Effector CD8-positive, alpha-beta T cell (primary cell): ENCODE results near the gene ENG.
"Not testable (repeated sequence)": the region's sequence is repeated elsewhere in the genome, so short reads cannot be mapped to it uniquely, and the experiment has no call there.

Experiments
- DNase-seq: peaks from one replicate; lab custom pipeline; 2025; lab: John Stamatoyannopoulos, UW

The ENG gene

DNA sequence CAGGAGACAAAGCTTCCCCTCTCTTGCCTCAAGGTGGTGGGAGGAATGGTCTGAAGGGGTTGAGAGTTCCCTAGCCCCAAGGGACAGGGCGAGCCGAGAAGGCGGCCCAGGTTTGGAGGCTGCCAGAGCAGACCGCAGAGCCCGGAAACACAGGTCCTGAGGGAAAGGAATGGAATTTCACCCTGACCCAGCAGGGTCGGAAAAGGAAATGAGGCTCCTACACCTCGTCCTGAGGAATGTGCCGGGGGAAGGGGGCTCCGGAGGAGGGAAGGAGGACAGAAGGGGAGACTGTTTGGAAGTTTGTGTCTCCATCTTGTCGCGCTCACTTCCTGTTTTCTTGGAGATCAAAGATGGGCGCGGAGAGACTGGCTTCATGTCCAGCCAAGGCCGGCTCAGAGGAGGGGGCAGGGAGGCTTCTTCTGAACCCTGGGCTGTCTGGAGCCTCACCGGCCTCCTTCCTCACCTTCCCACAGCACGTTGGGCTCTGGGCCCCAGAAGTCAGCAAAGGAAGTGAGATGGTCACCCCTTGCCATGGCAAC is 9.6 kb downstream of the ENG start:
- no peak for DNase-seq

DNA sequence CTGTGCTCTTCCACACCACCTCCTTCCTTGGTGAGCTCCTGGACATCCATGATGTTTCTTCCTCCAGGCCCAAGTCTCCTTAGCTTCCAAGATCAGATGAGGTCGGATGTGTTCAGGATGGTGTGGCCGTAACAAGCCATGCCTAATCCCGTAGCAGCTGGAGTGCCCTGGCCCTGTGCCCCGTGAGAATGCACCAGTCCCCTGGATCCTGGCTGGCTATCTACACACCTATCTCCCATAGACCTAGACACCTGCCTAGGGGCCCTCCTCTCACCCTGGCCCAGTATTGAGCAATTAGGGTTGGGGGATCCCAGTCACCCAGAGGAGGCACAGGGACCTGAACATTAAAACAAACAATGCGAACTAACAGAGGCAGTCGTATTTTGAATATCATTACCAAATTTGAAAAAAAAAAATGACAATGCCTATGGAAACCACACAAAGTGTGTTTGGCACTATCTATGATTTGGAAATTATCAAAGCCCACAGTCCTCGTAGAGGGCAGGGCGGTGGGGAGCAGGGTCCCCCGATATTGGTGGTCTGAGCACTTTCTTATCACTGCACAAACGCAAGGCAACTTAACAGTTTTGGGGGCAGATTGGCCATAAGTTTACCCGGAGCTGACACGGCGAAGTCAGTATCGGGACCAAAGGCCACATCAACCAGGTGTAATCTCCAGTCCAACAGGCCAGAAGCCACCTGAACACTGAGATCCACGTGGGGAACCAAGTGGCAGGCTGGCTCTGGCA is 13.2 kb downstream of the ENG start:
- no peak for DNase-seq

DNA sequence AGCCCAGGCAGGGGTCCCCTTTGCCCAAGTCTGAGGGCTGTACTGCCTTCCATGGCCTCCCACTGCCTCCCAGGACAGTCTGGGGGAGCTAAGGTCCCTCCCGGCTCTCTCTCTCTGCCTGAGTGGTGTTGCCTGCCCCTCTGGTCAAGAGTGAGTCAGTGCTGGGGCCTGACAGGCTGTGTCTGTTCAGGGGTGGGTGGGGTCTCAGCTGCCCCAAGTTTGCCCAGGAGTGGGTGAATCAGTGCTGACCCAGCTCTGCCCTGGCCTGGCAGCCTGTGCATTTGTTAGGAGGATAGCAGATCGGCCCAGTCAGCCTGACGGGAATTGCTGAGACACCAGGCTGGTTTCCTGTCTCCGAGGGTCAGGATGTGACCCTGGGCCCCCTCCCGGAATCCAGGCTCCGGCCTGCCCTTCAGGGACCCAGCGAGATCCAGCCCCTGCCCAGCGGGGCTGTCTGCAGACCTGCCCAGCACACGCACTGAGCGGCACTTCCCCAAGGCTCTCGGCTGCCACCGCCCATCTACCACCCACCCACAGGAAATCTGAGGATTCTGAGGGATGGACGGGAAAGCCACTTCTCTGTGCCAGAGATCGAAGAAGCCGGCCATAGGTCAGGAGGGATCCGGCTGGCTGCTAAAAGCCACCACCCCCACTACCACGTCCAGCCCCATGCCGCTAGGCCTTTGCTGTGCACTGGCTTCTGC is 15.9 kb downstream of the ENG start:
- no peak for DNase-seq

DNA sequence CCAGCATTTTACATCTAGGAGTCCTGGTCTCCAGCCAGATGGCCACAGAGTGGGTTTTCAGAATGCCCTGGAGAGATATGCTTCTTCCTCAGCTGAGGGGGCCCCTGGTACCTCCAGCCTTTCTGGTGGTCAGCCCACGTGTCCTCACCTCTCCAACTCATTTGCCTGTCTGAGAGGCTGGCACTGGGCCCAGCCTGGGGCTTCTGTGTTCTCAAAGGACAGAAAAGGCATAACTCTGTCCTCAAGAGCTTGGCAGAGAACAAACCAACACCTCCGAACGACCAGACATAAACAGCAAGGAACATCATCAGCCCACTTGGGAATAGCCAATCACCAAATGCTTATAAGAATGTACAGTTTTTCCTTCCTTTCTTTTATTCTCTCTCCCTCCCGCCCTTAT is 17.1 kb downstream of the ENG start:
- DNase-seq = no peak

DNA sequence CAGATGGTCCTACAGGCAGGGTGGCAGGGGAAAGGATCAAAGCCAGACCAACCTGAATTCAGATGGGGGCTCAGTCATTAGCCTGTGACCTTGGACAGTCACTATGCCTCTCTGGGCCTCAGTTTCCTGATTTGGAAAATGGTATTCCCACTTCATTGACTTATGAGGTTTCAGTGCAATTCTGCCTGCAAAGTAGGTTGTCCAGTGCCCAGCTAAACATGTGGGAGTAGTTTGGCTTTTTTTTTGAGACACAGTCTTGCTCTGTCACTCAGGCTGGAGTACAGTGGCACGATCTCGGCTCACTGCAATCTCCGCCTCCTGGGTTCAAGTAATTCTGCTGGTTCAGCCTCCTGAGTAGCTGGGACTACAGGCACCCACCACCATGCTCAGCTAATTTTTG is 17.9 kb downstream of the ENG start:
- not testable (repeated sequence) for DNase-seq

DNA sequence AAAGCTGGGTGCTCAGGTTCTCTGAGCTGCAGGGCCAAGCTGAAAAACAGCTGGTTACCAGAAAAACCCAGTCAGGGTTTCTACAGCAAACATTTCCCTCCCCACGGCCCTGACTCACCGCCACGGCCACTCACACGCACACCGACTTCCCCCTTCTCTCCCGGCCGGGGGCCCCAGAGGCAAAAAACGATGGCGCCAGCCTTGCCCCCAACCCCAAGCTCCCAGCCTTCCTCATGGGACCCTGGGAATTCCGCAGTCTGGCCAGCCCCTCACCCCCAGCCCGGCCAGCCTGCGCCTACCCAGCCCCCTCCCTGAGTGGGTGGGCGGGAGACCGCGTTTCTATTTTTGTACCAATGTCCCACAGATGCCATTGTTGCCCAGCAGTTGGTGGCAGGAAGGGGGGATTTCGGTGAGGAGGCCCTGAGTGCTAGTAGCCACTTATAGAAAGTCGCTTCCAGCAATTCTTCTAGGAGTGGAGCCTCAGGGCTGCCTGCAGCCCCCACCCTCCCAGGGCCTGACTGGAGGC is 18.4 kb downstream of the ENG start:
- no peak for DNase-seq

DNA sequence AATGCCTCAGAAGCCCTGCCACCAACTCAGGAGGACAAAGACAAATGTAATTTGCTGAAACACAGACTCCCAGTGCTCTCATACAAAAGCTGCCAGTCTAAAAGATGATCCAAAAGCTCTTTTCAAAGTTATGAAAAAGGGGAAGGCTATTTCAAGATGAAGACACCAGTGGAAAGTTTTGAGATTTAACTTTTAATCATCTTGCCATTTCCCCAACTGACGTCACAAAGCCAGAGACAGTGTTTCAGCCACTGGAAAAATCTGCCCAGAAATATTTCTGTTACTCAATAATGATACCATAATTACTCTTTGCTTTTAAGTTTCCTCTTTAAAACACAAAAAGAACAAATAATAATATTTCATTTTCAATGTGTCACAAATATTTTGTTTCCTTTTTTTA is 20.9 kb downstream of the ENG start:
- DNase-seq = no peak

DNA sequence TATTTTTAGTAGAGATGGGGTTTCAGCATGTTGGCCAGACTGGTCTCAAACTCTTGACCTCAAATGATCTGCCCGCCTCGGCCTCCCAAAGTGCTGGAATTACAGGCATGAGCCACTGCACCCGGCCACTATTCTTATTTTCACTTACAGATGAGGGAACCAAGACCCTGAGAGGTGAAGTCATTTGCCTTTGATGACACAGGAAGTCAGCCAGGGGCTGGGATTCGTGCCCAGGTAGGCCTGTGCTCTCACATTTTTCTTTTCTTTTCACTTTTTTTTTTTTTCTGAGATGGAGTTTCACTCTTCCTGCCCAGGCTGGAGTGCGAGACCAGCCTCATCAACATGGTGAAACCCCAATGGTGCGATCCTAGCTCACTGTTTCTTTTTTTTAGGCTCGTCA is 22.2 kb downstream of the ENG start:
- DNase-seq = no peak

DNA sequence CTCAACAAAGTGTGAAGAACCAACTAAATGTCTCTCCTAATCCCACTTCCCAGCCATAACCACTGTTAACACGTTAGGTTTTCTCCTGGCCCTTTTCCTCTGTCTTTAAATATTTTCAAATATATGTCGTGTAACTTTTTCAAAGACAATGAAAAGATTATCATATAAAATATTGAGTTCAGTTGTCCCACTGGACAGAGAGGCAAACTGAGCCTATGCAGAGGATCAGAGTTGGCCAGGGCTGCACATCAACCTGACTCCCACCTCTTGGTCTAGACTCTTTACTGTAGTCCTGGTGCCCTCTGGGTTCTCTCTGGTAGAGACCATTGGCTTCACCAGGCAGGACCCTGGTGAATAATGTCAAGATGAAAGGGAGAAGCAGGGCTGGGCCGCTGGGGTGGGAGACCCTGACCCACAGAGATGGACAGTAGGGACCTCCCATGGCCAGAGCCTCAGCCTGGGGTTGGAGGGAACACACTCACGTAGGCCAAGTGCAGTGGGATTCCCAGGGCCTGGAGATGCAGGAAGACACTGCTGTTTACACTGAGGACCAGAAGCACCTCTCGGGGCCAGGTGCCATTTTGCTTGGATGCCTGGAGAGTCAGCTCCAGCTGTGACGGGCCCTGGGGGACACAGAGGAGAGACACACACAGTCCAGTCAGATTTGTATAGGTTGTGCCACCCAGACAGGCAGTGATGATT is 25.1 kb downstream of the ENG start:
- DNase-seq = no peak

DNA sequence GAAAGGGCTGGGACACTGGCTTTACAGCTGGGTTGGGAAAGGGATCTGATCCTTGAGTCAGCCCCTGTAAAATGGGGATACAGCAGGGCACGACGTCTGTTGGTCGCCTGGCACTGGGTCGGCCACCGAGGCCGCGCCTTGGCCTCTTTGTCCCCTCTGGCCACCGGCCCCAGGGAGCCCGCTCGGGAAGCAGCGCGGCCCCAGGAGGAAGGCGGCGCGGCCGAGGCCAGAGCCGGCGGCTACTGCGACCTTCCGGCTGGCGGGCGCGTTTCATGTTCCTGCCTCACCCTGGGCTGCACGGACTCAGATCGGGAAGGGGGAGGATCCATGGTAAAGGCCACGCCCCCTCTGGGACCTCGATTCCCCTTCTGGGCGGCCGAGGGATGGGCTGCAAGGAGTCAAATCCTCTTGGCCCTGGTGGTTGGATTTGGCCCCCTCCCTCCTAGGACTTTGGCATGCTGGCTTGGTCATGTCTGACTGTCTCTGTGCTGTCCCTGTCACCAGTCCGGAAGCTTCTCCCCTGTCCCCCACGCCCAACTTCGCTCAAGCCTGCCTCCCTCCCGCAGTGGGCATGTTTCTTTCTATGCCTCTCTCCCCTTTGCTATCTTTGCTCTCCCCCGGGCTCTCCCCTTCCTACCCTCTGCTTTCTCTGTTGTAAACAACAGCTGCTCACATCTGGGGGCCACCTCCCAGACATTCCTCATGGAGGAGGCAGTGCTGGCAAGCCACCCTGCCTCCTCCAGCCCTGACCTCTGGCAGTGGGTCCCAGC is 26.0 kb downstream of the ENG start:
- DNase-seq = no peak

DNA sequence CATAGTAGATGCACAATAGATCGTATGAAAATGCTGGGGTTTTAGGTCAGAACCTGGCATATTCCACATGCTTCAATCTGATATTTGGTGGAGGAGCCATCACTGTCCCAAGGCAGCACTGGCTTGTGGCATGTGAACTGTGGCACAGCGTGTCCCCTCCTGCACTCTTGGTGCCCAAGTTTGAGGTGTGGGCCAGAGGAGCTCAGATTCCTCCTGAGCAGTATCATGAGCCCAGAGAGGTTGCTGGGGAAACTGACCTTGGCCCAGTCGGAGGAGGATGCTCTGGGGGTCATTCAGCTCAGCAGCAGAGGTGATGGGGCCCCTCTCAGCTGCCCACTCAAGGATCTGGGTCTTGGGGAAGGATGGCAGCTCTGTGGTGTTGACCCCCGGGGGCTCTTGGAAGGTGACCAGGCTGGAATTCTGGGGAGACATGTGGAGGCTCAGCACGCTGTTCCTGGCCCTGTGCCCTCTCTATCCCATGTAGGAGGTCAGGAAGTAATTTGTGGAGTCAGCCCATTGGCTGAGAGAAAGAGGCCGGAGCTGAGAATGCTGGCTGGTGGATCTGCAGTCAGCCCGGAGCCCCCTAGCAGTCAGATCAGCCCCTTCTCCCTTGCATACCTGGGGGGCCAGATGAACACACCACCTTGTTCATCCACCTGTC is 28.1 kb downstream of the ENG start:
- no peak for DNase-seq

DNA sequence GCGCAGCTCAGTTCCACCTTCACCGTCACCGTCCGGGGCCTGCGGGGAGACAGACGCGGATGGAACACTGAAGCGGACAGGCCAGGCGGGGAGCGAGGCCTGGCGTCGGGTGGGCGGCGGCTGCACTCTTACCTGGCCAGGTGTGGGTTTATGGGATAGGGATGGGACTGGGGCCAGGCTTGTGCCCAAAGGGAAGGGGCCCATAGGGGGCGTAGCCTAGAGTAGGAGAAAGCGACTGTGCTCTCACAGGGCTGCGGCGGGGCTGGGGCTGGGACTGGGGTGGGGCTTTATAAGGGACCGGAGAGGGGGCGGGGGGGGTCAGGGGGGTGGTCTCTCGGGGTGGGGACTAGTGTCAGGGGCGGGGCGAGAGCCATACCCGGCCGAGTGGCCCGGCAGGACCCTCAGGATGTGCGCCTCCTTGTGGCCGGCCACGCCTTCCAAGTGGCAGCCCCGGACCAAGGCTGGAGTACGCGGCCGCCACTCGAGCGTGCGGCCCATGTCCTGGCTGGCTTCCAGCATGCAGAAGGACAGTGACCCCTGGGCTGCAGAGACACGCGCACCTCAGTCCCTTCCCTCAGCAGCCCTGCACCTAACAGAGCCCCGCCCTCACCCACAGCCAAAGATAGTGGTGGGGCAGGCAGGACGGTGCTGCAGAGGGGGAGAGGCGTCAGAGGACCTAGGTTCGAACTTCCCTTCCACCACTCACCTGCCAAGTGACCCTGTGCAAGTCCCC is 29.0 kb downstream of the ENG start:
- DNase-seq = no peak

DNA sequence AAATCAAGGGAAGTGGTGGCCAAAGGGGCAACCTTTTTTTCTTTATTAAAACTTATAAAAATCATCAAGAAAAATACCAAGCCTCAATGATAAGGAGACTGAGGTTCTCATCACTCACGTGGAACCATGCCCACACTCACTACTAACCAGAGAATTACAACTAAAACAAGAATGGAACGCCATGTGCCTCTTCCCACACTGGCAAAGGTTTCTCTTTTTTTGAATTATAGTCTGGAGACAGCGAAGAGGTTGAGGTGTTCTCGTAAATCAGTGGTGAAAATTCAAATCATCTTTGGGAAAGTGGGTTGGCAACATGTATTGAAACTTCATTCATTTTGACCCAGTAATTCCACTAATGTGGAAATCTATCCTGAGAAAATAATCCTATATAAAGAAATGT is 32.4 kb downstream of the ENG start:
- DNase-seq = no peak

DNA sequence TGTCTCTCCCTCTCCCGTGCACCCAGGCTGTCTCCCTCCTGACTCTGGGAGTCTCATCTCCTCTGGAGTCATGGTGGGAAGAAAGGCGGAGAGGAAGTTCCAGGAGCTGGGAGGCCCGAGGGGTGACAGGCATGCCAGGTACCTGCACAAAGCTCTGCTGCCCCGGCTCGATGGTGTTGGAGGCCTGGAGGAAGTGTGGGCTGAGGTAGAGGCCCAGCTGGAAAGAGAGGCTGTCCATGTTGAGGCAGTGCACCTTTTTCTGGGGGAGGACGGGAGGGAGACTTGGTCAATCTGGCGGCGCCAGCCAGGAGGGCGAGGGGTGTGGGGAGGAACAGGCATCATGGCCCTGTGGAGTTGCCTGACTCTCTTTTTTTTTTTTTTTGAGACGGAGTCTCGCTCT is 35.9 kb downstream of the ENG start:
- no peak for DNase-seq

DNA sequence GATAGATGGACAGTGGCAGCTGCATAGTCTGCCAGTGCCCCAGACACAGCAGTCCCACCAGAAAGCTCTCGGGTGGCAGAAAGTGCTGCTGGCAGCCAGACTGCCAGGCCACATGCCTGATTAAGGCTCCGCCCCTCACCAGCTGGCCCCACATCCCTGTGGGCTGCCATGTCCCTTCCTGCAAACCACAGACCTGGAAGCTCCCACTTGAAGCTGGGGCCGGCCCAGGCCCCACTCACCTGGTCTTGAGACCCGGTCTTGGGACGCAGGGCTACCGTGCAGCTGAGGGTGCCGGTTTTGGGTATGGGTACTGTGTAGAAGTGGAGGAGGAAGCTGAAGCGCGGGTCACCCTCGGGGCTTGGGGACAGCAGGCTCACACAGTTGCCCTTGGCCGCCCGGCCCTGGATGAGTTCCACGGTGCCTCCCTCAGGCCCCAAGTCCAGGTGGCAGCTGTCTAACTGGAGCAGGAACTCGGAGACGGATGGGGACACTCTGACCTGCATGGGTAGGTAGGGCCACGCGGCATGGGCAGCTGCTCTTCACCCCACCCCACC is 36.5 kb downstream of the ENG start:
- no peak for DNase-seq

DNA sequence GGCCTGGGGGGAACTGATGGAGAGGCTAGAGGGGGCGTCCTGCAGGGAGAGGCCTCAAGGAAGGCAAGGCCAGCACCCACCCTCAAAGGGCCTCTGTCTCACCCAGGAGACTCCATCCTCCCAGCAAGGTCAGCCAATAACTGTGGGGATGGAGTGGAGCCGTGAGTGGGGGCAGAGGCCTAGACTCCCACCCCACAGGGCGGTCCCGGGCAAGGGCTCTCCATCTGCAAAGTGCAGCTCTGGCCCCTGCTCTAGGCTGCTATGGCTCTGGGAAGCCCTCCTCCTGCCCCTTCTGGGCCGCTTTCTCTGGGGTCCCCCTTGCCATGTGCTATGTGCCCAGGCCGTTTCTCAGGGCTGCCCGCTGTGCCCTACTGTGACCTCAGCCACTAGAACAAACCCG is 37.7 kb downstream of the ENG start:
- no peak for DNase-seq

DNA sequence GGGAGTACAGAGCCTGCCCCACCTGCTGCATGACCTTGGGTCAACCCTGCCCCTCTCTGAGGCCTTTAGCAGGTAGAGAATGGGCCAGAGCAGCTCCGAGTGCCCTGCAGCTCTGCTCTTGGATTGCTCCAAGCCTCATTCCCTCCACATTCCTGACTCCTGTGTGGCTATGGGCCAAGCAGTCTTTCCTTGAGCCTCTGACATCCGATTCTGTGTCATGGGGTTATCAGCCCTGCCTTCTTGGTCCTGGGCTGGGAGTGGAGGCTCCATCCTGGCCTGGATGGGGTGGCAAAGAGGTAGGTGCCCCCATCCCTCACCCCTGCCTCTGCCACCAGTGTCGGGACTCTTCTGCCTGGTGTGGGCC is 38.1 kb downstream of the ENG start:
- no peak for DNase-seq

DNA sequence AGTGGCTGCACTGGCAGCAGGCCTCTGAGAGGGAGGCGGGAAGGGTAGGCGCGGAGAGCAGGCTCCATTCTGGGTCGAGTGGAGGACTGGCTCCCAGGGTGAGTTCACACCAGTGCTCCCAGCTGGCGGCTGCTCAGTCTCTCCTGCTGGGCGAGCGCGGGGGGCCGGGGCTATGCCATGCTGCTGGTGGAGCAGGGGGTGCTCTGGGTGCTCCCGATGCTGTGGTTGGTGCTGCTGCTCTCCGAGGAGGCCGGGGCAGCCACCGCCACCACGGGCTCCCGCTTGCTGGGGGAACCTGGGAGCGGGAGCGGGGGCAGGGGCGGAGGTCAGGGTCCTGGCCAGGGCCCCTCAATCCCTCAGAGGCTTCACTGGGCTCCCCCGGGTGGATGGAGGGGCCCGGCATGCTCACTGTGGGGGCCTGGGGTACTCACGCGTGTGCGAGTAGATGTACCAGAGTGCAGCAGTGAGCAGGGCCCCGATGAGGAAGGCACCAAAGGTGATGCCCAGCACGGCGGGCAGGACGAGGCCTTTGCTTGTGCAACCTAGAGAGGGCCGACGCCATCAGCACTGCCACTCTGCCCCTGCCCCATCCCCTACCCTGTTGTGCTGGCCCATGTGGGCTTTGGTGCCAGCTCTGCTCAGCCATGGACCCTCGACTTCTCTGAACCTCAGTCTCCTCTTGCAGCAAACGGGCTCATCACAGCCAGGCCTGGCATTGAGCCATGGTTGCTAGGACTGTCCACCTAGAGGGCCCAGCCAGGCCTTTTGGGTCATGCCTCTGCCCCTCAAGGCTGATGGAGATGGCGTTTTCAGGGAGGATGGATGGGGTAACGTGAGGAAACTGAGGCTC is 38.7 kb downstream of the ENG start:
- no peak for DNase-seq
